ENCODE data around the gene TMCO1. TPM values are rescaled to one million over a fixed set of nuclear protein-coding genes. Genes with fewer than 3 reads are reported as not detected.
"Not testable (repeated sequence)": the region's sequence is repeated elsewhere in the genome, so short reads cannot be mapped to it uniquely, and the experiment has no call there.

TMCO1 gene
- total RNA-seq, 3 donors from 2014 or later: 95.3 to 98.6 (median 95.8) TPM

DNA sequence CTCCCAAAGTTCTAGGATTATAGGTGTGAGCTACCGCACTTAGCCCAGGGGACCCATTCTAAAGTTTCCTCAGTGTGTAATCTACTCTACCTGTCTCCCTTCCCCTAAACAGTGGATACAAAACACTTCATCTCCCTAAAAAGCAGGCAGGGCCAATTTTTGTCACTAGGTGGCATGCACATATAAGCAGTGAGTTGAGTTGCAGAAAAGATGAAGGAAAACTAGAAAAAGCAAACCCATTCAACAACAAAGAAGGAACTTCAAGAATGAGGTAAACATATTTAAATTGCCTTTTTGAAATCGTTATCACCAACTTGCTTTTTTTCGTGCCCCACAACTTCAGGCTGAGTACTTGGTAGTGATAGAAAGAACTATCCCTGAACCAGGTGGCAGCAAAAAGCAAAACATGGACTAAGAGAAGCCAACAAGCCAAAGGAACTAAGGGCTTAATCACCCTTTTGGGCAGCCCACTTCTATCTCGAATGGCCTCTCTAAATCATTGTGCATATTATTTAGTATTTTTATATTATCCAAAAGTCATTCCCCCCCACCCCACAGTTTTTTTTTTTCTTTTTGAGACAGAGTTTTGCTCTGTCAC, 50.7 kb downstream of the TMCO1 start:
- ATAC-seq (peak in 1 of 2 donors; percentile 30), DNase-seq (peak; percentile 9)
- Mint-ChIP-seq H3K4me1 (ENCODE audit: low read depth) (no peaks in the 10 kb centered on the region), H3K27me3 (ENCODE audit: low read depth) (peaks cover 3% of the 10 kb centered on the region), H3K9me3 (no peaks in the 10 kb centered on the region), H3K36me3 (ENCODE audit: insufficient read depth) (no peaks in the 10 kb centered on the region), H3K4me3 (no peak overlapping the region)

DNA sequence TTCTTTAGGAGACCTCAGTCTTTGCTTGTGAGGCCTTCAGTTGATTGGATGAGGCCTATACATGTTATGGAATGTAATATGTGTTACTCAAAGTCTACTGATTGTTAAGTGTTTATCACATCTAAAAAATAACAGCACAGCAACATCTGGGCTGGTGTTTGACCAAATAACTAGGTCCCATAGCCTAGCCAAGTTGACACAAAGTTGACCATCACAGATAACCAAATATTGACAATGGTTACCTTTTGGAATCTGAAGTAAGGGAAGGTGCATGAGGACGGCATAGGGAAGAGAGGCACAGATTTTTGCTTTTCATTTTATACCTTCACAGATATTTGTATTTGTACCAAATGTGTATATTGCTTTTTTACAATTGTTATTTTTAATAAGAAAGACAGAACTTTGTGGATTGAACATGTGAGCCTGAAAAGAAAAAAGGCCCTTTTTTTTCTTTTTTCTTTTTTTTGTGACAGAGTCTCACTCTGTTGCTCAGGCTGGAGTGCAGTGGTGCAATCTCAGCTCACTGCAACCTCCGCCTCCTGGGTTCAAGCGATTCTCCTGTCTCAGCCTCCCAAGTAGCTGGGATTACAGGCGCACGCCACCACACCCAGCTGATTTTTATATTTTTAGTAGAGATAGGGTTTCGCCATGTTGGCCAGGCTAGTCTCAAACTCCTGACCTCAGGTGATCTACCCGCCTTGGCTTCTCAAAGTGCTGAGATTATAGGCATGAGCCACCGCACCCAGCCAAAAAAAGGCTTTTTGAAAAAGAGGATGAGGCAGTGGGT, 52.2 kb downstream of the TMCO1 start:
- not testable (repeated sequence) for H3K27me3 Mint-ChIP-seq (ENCODE audit: low read depth); H3K4me1 Mint-ChIP-seq (ENCODE audit: low read depth); H3K36me3 Mint-ChIP-seq (ENCODE audit: insufficient read depth); DNase-seq; ATAC-seq; H3K9me3 Mint-ChIP-seq; H3K4me3 Mint-ChIP-seq

DNA sequence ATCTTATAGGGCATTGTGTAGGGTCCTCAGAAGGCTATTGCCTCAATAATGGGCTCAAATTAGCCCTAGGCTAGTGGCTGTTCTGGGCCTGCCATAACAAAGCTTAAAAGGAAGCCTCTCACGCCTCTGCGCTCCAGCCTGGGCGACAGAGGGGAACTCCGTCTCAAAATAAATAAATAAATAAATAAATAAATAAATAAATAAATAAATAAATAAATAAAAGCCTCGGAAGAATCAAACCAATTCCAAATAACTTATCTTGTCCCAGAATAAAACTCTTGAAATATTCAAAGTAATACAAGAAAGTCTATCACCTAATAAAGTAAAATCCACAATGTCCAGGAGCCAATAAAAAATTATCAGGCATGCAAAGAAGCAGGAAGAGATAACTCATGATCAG, 55.9 kb downstream of the TMCO1 start:
- ATAC-seq: no peak
- Mint-ChIP-seq H3K4me1 (ENCODE audit: low read depth) (no peaks in the 10 kb centered on the region), H3K27me3 (ENCODE audit: low read depth) (peaks cover 16% of the 10 kb centered on the region), H3K36me3 (ENCODE audit: insufficient read depth) (no peaks in the 10 kb centered on the region), H3K9me3 (no peaks in the 10 kb centered on the region), H3K4me3 (no peak overlapping the region)
- no peak for DNase-seq

DNA sequence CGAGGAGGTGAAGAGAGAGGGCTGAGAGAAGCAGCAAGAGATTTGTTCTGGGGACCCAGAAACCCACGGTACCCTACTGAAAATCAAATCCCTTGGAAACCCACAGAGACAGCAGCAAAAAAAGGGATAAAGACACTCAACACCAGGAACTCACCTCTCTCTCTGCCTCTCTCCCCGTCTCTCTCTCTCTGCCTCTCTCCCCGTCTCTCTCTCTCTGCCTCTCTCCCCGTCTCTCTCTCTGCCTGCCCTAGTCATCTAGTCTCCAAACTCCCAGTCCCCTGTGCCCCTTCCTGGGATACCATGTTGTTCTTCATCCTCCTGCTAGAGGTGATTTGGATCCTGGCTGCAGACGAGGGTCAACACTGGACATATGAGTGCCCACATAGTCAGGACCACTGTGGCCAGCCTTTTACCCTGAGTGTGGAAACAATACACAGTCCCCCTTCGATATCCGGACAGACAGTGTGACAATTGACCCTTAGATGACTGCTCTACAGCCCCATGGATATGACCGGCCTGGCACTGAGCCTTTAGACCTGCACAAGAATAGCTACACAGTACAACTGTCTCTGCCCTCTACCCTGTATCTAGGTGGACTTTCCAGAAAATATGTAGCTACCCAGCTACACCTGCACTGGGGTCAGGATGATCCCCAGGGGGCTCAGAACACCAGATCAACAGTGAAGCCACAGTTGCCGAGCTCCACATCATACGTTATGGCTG, 60.5 kb downstream of the TMCO1 start:
- Mint-ChIP-seq H3K4me3 (no peak overlapping the region), H3K9me3 (no peaks in the 10 kb centered on the region), H3K27me3 (ENCODE audit: low read depth) (peaks cover 20% of the 10 kb centered on the region)

DNA sequence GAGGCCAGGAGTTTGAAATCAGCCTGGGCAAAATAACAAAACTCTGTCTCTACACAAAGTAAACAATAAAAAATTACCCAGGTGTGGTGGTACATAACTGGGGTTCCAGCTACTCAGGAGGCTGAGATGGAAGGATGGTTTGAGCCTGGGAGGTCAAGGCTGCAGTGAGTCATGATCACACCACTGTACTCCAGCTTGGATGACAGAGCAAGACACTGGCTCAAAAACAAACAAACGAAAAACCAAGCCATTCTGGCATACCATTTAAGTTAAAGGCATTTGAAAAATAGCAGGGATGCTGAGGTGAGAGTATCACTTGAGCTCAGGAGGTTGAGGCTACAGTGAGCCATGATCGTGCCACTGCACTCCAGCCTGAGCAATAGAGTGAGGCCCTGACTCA, 65.0 kb downstream of the TMCO1 start:
- Mint-ChIP-seq H3K9me3 (no peaks in the 10 kb centered on the region), H3K4me1 (ENCODE audit: low read depth) (peaks cover 3% of the 10 kb centered on the region)

More for the DNA sequence above, 60.5 kb downstream of the TMCO1 start:
- H3K36me3 Mint-ChIP-seq (ENCODE audit: insufficient read depth): no peaks in the 10 kb centered on the region
- ATAC-seq (no peak), DNase-seq (no peak)
- H3K4me1 Mint-ChIP-seq (ENCODE audit: low read depth): no peaks in the 10 kb centered on the region

DNA sequence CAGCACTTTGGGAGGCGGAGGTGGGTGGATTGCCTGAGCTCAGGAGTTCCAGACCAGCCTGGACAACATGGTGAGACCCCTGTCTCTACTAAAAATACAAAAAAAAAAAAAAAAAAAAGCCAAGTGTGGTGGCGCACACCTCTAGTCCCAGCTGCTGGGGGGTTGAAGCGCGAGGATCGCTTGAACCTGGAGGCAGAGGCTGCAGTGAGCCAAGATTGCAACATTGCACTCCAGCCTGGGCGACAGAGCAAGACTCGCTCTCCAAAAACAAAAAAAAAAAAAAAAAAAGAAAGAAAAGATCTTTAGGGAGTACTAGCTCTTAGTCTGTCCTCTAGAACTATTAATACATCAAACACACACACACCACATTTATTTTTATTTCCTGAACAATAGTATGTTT, 66.7 kb downstream of the TMCO1 start:
- H3K4me1 Mint-ChIP-seq (ENCODE audit: low read depth): peaks cover 13% of the 10 kb centered on the region
- not testable (repeated sequence) for H3K9me3 Mint-ChIP-seq; ATAC-seq; H3K36me3 Mint-ChIP-seq (ENCODE audit: insufficient read depth); H3K4me3 Mint-ChIP-seq; H3K27me3 Mint-ChIP-seq (ENCODE audit: low read depth); DNase-seq

More for the DNA sequence above, 65.0 kb downstream of the TMCO1 start:
- ATAC-seq (no peak), DNase-seq (no peak)
- H3K36me3 Mint-ChIP-seq (ENCODE audit: insufficient read depth): no peaks in the 10 kb centered on the region
- H3K4me3 Mint-ChIP-seq: no peak overlapping the region
- H3K27me3 Mint-ChIP-seq (ENCODE audit: low read depth): peaks cover 12% of the 10 kb centered on the region

DNA sequence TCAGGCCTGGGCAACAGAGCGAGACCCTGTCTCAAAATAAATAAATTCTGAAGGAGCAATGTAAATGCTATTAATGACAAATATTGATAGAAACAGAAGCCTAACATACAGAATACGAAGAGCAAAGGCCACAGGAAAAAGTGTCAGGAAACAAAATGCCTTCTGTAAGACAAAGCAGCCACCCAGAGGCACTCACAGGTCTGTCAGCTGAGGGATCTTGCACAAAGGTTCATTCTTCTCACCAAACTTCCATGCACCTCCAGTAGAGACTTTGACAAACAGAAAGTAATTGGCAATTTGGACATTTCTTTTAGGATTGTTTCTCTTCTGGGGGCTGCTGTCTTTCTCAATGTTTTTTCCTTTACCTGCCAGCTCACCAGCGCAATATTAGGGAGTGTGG, 69.1 kb downstream of the TMCO1 start:
- no peaks in the 10 kb centered on the region for H3K9me3 Mint-ChIP-seq
- H3K4me1 Mint-ChIP-seq (ENCODE audit: low read depth): peaks cover 28% of the 10 kb centered on the region
- peak overlapping the region; percentile 42 for H3K4me3 Mint-ChIP-seq
- no peaks in the 10 kb centered on the region for H3K27me3 Mint-ChIP-seq (ENCODE audit: low read depth)
- no peaks in the 10 kb centered on the region for H3K36me3 Mint-ChIP-seq (ENCODE audit: insufficient read depth)
- no peak for DNase-seq
- no peak for ATAC-seq

DNA sequence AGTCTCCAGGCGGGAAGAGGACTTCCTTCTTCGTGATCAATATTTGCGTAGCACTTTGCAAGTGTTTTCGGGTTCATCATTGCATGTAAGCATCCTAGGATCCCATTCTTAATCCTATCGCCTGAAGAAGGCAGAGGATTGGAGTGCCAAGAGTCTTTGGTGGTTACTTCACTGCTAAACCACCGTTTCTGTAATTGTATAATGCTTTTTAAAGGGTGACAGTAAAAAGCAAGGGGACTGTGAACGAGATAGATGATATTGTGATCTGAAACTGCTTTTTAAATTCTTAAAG, 70.0 kb downstream of the TMCO1 start:
- Mint-ChIP-seq H3K4me1 (ENCODE audit: low read depth) (peaks cover 28% of the 10 kb centered on the region), H3K27me3 (ENCODE audit: low read depth) (no peaks in the 10 kb centered on the region), H3K9me3 (no peaks in the 10 kb centered on the region), H3K36me3 (ENCODE audit: insufficient read depth) (no peaks in the 10 kb centered on the region), H3K4me3 (peak overlapping the region; percentile 99)
- ATAC-seq (no peak), DNase-seq (no peak)

DNA sequence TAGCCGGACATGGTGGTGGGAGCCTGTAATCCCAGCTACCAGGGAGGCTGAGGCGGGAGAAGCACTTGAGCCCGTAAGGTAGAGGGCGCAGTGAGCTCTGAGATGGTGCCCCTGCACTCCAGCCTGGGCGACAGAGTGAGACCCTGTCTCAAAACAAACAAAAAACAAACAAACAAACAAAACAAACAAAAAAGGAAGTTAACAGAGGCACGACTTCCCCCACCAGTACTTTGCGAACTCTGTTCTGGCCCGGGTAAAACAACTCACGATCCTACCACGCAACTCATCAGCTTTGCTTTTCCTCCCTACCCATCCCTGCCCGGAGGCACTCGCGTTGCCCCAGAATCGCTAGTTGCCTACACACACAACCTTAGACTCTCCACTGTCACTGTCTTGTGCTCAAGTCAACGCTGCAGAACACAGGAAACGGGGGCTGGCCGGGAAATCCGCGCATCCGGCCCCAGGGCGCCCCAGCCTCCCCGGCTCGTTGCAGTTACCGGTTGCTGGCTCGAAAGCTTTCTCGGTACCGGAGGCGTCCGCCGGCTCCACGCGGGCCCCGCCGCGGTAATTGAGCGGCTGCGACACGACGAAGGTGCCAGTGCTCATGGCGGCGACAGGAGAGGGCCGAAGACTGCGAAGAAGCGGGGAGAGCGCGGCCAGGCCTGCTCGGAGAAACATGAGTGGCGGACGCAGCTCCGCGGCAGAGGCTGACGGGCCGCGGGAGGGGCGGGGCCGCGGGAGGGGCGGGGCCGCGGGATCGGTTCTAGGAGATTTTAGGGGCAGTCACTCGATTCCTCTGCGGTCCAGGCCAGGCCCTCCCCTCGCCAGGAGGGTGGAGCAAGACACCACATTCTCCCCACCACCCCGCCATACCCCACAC, 70.5 kb downstream of the TMCO1 start, which contains the start of gene ALDH9A1:
TSS of gene ALDH9A1 (minus strand) at position 682 of the 880 bp plus-strand sequence. CDS start at position 678, 4 bp downstream.
- peak; percentile 75 for DNase-seq
- Mint-ChIP-seq H3K4me3 (peak within 1 kb of the TSS; percentile 99), H3K27me3 (ENCODE audit: low read depth) (no peaks in the 10 kb centered on the region), H3K9me3 (no peaks in the 10 kb centered on the region), H3K36me3 (ENCODE audit: insufficient read depth) (peaks cover 4% of the 10 kb centered on the region), H3K4me1 (ENCODE audit: low read depth) (peaks cover 28% of the 10 kb centered on the region)
- ATAC-seq: peak; percentile 93 to 97

DNA sequence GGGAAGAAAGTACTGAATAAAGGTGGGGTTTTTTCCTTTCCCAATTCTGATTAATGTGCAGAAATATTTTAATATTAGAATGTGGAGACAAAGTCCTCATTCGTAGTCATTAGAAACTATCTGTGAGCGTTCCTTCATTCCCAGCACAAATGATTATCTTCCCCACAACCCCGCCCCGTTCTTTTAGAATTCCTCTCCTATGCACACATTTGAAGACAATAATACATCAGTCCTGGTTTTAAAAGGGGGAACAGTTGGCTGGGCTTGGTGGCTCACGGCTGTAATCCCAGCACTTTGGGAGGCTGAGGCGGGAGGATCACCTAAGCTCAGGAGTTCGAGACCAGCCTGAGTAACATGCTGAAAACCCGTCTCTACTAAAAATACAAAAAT, 71.2 kb downstream of the TMCO1 start:
- Mint-ChIP-seq H3K27me3 (ENCODE audit: low read depth) (no peaks in the 10 kb centered on the region), H3K9me3 (no peaks in the 10 kb centered on the region), H3K4me1 (ENCODE audit: low read depth) (peaks cover 28% of the 10 kb centered on the region), H3K36me3 (ENCODE audit: insufficient read depth) (peaks cover 4% of the 10 kb centered on the region), H3K4me3 (peak overlapping the region; percentile 99)
- ATAC-seq: no peak
- DNase-seq: no peak

DNA sequence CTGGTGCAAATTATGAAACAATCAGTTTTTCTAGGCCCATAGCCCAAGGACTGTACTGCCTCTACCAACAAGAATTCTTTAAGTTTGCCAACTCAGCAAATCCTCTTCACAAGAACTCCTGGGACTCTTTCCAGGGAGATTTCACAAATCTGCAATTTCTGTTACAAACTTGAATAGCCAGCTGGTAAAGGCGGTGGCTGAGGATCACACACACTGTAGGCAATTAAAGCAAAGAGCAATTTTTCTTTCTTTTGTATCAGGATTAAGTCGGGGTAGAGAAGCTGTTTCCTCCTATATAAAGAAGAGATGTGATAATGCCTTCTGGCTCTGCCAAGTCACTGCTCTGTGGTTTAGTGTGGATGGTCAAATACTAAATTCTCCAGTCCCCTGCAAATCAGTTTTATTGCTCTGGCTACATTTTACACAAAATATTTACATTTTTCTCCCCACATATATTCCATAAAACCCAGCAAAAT, 72.0 kb downstream of the TMCO1 start:
- H3K27me3 Mint-ChIP-seq (ENCODE audit: low read depth): no peaks in the 10 kb centered on the region
- DNase-seq: no peak
- H3K4me1 Mint-ChIP-seq (ENCODE audit: low read depth): peaks cover 36% of the 10 kb centered on the region
- peaks cover 12% of the 10 kb centered on the region for H3K36me3 Mint-ChIP-seq (ENCODE audit: insufficient read depth)
- no peaks in the 10 kb centered on the region for H3K9me3 Mint-ChIP-seq
- ATAC-seq: no peak
- peak overlapping the region; percentile 99 for H3K4me3 Mint-ChIP-seq

DNA sequence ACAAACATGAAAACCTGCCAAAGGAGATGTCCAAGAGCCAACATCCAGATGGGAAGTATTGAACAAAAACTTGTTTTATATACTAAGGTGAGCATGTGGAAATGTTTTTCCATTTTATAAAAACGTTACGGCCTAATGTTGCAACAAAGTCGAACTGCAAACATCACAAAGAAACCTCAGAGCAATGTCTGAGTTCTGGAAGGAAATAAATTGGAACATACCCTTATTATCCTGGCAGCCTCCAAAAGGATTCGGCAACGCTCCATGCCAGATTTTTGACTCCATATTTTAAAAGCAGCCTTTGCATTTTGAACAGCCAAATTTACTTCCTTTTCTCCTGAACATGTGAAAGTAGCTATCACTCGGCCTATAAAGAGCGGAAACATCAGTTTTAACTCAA, 73.6 kb downstream of the TMCO1 start:
- Mint-ChIP-seq H3K4me3 (no peak overlapping the region), H3K27me3 (ENCODE audit: low read depth) (no peaks in the 10 kb centered on the region), H3K36me3 (ENCODE audit: insufficient read depth) (peaks cover 22% of the 10 kb centered on the region), H3K9me3 (no peaks in the 10 kb centered on the region), H3K4me1 (ENCODE audit: low read depth) (peaks cover 45% of the 10 kb centered on the region)
- no peak for DNase-seq
- ATAC-seq: no peak

DNA sequence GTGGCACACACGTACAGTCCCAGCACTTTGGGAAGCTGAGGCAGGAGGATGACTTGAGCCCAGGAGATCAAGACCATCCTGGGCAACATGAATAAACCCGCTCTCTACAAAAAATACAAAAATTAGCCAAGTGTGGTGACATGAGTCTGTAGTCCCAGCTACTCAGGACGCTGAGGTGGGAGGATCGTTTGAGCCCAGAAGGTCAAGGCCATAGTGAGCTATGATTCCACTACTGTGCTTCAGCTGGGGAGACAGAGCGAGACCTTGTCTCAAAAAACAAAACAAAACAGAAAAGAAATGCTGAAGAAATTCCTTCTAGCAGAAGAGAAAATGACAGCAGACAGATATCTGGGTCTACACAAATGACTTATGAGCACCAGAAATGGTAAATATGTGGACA, 80.6 kb downstream of the TMCO1 start:
- no peak overlapping the region for H3K4me3 Mint-ChIP-seq
- ATAC-seq (no peak), DNase-seq (no peak)
- H3K27me3 Mint-ChIP-seq (ENCODE audit: low read depth): no peaks in the 10 kb centered on the region
- H3K9me3 Mint-ChIP-seq: peaks cover 4% of the 10 kb centered on the region
- H3K4me1 Mint-ChIP-seq (ENCODE audit: low read depth): peaks cover 47% of the 10 kb centered on the region
- peaks cover 48% of the 10 kb centered on the region for H3K36me3 Mint-ChIP-seq (ENCODE audit: insufficient read depth)

DNA sequence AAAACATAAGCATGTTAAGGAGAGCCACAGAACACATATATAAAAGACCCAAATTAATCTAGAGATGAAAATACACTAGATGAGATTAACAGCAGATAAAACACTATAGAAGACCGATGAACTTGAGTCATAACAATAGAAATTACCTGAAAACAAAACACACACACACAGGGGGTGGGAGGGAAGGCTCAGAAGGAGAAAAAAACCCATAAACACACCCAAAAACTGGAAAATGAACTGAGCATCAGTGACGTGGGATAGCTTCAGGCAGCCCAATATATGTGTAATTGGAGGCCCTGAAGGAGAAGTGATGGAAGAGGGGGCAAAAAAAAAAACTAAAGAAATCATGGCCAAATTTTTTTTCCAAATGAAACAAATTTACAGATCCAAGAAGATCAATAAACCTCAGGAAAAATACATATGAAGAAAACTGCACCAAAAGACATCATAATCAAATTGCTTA, 81.7 kb downstream of the TMCO1 start:
- Mint-ChIP-seq H3K9me3 (peaks cover 4% of the 10 kb centered on the region), H3K36me3 (ENCODE audit: insufficient read depth) (peaks cover 54% of the 10 kb centered on the region)

More for the DNA sequence above, 81.7 kb downstream of the TMCO1 start:
- peak in 1 of 2 donors; percentile 34 for ATAC-seq
- Mint-ChIP-seq H3K4me3 (peak overlapping the region; percentile 50), H3K27me3 (ENCODE audit: low read depth) (no peaks in the 10 kb centered on the region), H3K4me1 (ENCODE audit: low read depth) (peaks cover 43% of the 10 kb centered on the region)
- DNase-seq: no peak

Data from activated T-cell treated with anti-CD3 and anti-CD28 coated beads, Interleukin-2, amount 50 U/mL, for 4 hours (primary cell).